ENCODE measurements around the gene SECTM1.
A peak's percentile ranks its signal among the peaks of the same experiment; 100 is the strongest.
"Not testable (repeated sequence)": the region's sequence is repeated elsewhere in the genome, so short reads cannot be mapped to it uniquely, and the experiment has no call there.

The SECTM1 gene

DNA sequence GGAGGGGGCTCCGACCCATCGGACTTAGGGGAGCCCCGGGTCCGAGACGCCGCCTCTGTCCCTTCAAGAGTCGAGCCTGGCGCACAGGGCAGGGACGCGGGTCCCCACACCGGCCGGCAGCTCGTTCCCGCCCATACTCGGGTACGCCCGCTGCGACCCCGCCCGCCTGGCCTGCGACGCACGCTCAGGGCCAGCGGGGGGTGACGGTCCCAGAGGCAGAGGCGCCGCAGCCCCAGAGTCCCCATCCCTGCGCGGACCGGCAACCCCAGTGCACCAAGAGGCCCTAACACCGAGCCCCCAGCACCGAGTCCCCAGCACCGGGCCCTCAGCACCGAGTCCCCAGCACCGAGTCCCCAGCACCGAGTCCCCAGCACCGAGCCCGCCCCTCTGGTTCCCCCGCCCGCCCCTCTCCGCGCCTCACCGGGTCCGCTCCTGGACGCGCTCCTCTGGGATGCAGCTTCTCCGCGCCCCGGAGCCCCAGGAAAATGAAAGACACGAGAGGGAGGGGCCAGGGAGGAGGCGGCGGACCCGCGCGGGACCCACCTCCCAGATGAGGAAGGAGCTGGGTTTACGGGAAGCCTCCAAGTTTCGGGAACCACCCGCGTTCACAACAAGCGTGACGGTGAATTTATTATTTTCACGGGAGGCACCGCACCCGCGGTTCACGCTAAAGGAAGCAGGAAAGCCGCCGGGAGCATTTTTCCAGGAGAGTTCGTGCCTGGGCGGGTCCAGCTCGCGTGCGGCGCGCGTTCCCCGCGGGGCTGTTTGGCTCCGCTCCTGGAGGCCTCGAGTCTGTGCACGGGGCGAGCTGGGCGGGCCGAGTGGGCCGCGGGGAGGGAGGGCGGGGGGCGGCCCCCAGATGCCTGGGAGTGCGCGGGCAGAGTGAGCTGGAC lies at the start of gene SECTM1:
TSS of gene SECTM1 (minus strand) at position 488 of the 893 bp plus-strand sequence. CDS start 6,526 bp downstream, outside the sequence.
- DNase-seq: peak; percentile 20

DNA sequence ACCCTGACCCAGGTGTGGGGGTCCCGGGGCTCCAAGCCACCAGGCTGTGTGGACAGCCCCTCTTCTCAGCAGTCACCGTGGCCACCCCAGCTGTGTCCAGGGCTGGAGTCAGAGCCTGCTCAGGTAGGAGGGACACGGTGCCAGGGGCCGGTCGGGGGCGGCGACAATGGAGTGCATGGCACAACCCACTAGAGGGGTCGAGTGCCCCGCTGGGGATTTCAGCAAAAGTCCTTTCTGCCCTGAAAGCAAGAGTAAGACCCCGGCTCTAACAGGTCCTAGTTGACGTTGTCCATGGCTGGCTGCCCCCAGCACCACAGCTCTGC lies 49.3 kb upstream of the SECTM1 start:
- DNase-seq: no peak

DNA sequence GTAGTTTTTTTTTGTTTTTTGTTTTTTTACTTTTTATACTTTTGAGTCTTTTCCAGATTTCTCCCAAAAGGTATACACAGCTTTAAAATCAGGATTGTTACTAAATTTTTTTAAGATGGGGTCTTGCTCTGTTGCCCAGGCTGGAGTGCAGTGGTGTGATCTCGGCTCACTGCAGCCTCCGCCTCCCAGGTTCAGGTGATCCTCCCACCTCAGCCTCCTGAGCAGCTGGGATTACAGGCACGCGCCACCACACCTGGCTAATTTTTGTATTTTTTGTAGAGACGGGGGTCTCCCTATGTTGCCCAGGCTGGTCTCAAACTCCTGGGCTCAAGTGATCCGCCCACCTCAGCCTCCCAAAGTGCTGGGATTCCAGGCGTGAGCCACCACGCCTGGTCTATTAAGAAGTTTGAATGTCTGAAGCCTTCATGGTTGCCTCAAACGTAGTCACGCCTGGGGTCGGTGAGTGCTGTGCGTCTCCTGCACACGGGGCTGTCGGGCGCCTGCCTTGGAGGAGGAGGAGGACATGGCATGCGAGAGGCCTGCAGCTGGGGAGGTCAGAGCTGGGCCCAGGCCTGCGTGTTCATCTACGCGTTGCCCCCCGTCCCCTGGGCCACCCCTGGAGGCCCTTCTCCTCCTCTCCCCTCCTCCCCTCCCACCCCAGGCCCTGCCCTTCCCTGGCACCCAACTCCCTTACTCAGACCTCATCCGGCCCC lies 48.8 kb upstream of the SECTM1 start:
- not testable (repeated sequence) for DNase-seq

DNA sequence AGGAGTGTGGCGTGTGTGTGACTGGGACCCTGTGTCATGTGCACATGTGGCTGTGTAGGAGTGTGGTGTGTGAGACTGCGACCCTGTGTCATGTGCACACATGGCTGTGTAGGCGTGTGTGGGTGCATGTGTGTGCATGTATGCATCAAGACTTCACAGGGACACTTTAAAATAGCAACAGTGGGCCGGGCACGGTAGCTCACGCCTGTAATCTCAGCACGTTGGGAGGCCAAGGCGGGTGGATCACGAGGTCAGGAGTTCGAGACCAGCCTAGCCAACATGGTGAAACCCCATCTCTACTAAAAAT lies 48.1 kb upstream of the SECTM1 start:
- not testable (repeated sequence) for DNase-seq

DNA sequence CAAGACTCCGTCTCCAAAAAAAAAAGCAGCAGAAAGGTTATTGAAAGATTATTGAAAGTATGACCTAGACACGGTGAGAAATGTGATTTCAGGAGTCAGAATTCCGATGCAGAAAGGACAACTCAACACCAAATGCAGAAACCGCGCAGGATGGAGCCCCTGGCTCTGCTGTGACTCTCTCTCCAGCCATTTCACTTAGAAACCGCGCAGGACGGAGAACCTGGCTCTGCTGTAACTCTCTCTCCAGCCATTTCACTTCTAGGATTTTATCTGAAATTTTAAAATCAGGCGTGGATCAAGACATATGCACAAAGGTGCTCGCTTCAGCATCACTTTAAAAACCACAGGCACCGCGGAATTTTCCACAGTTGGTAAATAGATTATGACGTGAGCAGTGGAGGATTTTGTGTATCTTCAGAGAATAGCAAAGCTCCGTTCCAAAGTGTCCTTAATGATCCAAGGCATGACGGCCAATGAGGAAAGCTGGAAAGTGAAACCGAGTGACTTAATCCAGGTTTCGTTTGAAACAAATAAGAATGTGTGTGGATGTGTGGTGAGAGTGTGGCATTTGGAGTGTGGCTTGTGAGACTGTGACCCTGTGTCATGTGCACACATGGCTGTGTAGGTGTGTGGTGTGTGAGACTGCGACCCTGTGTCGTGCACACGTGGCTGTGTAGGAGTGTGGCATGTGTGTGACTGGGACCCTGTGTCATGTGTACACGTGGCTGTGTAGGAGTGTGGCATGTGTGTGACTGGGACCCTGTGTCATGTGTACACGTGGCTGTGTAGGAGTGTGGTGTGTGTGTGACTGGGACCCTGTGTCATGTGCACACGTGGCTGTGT lies 47.5 kb upstream of the SECTM1 start:
- peak; percentile 26 for DNase-seq

DNA sequence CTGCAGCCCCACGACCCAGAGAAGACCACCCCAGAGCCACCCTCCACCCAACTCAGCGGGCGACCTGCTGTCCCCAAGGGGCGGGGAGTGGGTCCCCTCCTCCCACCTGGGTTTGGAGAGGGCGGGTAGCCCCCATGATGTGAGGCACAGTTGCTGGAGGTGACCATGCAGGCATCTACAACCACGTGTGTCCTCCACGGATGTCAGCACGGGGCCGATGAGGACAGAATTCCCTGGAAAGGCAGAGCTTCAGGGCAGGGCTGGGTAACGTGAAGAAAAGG lies 45.1 kb upstream of the SECTM1 start:
- DNase-seq: no peak

DNA sequence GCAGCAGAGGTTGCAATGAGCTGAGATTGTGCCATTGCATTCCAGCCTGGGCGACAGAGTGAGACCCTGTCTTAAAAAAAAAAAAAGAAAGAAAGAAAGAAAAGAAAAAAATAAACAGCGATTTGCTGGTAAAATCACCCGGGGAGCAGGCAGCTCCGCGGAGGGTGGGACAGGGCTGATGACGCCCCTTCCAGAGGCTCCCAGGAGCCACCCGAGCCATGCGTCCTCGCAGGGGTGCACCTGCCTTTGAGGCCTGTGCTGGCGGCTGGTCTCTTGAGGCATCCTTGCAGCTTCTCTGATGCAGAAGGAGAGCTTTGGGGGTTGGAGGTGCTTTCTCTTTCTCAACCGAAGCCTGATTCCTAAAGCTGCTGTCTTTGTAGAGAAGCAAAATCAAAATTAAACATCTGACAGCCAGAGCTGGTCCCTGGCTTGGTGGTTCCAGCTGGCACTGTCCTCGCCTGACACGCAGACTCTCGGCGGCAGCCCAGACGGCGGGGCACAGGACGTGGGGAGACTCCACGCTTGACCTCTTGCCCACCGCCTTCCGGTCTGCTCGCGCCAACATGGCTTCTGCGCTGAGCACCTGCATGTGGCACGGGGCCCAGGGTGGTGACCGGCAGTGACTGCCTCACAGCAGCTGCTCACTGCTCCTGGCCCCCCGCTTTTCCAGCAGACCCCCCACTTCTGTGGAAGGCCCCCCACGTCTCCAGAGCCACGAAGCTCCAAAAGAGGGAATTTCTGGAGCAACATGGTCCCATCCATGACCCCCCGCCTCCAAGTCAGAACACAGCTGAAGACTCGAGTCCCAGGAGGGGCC lies 44.6 kb upstream of the SECTM1 start:
- DNase-seq: no peak

DNA sequence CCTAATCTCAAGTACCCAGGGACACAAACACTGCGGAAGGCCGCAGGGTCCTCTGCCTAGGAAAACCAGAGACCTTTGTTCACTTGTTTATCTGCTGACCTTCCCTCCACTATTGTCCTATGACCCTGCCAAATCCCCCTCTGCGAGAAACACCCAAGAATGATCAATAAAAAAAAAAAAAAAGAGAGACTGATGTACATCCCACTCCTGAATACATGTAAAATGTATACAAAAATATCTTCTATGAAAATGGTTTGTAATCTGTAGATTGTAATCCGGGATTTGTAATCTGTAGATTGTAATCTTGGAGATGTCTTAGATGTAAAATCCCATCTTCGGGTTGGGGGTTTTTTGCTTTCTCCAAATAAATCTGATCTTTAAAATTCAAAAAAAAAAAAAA lies 43.7 kb upstream of the SECTM1 start:
- not testable (repeated sequence) for DNase-seq

DNA sequence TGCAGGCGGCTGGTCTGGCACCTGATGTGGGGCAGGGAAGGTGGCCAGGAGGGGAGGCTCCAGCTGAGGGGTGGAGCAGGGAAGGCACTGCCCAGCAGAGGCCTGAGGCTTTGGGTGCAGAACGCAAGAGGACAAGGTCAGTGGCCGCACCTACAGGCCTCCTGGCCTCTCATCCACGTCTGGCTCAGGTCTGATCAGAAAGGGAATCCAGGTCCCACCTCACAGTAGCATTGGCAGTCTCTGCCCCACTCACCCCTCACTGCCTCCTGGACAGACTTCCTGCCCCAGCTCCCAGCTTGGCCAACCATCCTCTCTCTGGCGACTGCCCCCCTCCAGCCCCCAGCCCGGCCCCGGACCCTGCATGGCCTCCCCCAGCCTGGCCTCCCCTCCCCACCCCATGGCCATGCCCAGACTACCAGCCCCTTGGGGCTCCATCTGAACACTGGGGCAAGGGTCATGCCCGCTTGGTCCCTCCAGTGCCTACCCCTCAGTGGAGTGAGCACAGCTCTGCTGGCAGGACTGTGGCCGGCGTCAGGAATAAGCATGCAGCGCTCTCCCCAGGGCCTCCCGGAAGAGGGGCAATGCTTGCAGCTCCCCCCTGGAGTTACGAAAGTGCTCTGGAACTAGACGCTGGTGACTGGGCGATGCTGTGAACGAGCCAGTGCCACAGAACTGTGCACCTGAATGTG lies 42.6 kb upstream of the SECTM1 start:
- no peak for DNase-seq

DNA sequence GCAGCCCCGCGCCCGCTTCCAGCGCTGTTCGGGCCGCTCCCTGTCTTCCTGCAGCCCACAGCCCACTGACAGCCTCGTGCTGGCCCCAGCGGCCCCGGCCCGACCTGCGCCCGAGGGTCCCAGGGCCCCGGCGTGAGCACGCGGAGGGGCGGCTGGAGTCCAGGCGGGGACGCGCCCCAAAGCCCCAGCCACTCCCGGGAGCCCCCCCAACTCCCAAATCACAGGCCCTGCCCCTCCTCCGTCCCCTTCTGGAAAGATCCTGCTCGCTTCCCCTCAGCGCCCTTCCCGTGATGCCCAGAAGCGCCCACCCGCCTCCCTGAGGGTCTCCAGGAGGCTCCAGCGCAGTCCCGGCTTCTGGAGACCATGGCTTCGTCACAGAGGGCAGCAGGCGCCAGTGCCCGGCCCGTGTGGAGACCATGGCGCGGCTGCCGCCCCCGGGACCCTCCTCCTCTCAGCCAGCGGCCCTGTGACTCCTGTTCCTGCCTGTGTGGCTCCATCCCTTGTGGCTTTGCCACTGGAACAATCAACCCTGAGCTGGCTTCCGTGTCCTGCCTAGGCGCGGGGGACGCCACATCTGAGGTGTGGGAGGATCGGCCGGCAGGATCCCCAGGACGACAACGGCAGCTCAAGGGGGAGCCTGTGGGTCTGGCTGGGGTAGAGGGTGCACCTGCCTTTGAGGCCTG lies 41.9 kb upstream of the SECTM1 start:
- no peak for DNase-seq

DNA sequence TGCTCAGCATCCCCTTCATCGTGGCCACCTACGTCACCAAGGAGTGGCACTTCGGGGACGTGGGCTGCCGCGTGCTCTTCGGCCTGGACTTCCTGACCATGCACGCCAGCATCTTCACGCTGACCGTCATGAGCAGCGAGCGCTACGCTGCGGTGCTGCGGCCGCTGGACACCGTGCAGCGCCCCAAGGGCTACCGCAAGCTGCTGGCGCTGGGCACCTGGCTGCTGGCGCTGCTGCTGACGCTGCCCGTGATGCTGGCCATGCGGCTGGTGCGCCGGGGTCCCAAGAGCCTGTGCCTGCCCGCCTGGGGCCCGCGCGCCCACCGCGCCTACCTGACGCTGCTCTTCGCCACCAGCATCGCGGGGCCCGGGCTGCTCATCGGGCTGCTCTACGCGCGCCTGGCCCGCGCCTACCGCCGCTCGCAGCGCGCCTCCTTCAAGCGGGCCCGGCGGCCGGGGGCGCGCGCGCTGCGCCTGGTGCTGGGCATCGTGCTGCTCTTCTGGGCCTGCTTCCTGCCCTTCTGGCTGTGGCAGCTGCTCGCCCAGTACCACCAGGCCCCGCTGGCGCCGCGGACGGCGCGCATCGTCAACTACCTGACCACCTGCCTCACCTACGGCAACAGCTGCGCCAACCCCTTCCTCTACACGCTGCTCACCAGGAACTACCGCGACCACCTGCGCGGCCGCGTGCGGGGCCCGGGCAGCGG lies 41.2 kb upstream of the SECTM1 start:
- no peak for DNase-seq

DNA sequence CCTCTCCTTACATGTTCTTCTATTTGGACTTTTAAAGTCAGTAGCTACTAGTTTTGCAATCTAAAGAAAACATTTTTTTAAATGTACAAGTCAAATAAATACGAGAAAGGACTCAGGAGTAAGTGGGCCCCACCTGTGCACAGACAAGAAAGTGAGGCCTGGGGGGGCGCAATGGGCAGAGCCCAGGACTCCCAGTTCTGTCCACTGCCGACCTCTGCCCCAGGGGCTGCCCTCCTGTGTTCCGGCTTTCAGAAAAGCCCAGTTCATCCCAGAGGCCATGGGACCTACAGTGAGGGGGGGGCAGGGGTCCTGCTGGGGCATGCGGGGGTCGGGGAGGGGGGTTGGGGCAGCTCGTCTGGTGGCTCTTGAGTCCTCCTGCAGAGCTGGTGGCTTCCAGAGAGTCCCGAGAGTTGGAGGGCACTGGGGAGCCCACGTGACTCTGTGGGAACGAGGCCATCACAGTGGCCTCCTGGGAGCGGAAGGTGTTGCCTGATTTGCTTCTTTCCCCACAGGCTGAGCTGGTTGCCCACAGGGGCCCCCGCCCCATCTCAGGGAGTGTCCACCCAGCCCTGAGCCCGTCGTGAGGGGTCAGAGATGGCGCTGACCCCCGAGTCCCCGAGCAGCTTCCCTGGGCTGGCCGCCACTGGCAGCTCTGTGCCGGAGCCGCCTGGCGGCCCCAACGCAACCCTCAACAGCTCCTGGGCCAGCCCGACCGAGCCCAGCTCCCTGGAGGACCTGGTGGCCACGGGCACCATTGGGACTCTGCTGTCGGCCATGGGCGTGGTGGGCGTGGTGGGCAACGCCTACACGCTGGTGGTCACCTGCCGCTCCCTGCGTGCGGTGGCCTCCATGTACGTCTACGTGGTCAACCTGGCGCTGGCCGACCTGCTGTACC lies 40.4 kb upstream of the SECTM1 start:
- DNase-seq: no peak

DNA sequence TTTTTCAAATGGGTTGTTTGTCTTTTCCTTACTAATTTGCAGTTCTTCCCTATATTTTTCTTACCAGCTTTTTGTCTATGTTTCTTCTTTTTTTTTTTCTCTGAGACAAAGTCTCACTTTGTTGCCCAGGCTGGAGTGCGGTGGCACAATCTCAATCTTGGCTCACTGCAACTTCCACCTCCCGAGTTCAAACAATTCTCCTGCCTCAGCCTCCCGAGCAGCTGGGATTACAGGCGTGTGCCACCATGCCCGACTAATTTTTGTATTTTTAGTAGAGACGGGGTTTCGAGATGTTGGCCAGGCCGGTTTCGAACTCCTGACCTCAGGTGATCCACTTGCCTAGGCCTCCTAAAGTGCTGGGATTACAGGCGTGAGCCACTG lies 39.5 kb upstream of the SECTM1 start:
- DNase-seq: not testable (repeated sequence)

DNA sequence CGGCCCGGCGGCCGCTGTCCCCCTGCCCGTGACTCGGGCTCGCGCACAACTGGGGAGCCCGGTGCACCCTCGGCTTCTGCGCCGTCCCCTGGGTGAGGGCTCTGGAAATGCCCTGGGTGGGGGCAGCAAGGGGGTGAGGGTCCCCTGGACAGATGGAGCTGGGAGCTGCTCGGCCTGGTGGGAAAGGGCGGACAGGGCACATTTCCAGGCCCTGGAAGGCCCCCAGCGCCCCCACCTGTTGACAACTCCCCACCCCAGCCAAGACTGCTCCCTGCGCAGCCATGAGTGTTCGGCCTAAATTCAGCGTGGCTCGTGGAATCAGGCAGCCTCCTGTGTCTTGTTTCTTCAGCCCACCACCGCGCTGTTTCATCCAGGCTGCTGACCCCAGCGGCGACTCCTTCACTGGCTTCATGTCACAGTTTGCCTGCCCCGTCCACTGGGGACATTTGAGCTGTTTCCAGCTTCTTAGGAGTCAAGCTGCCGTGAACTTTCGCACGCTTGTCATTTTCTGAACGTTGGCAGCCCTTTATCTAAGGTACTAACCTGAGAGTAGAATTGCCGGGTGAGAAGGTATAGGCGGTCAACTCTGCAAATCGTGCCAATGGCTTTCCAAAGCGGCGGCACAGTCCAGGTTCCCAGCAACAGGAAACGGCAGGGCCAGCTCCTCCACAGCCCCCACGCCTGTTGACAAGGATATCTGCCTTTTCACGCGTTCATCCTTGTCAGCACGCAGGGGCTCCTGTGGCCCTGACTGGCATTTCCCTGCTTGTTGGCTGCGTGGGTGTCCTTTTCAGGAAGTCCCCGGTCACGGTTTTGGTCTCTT lies 38.9 kb upstream of the SECTM1 start:
- no peak for DNase-seq

DNA sequence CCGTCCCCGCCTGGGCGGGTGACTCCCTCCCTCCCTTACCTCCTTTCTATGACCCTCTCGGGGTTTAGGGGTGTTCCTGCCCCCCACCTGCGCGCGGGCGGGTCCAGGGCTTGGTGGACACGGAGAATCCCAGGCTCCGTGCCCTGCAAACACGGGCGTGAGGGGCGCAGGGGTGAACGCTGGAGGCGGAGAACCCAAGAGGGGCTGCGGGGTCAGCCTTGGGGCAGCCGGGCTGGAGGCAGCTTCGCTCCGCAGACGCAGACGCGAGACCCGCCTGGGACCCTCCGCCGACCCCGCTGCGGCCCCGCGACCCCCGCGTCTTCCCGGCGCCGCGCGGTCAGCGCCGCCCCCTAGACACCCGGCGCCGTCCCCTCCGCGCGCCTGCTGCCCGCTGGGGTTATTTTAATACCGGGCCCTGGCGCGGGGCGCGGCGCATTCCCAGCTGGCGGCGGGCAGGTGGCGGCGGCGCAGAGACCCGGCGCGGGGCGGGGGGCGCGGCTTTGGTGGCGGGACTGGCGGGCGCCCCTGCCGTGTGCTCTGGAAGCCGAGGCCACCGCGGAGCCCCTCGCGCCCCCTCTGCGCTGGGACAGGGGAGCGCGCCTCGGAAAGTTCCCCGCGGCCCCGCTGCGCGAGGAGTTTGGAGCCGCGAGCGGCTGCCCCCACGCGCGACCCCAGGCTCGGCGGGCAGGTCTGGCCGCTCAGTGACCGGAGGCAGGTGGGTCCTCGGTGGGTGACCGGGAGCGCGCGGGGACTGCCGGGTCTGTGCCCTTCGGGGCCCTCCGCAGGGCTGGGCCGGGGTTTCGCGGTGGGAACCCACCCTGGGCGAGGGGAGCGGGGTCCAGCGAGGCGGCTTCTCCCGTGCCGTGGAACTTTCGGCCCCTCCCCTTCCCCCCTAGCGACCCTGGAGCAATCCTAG lies 38.0 kb upstream of the SECTM1 start, which contains the start of gene UTS2R:
TSS of gene UTS2R (plus strand) at position 433 of the 916 bp plus-strand sequence. CDS start 2,560 bp downstream, outside the sequence.
- no peak for DNase-seq

DNA sequence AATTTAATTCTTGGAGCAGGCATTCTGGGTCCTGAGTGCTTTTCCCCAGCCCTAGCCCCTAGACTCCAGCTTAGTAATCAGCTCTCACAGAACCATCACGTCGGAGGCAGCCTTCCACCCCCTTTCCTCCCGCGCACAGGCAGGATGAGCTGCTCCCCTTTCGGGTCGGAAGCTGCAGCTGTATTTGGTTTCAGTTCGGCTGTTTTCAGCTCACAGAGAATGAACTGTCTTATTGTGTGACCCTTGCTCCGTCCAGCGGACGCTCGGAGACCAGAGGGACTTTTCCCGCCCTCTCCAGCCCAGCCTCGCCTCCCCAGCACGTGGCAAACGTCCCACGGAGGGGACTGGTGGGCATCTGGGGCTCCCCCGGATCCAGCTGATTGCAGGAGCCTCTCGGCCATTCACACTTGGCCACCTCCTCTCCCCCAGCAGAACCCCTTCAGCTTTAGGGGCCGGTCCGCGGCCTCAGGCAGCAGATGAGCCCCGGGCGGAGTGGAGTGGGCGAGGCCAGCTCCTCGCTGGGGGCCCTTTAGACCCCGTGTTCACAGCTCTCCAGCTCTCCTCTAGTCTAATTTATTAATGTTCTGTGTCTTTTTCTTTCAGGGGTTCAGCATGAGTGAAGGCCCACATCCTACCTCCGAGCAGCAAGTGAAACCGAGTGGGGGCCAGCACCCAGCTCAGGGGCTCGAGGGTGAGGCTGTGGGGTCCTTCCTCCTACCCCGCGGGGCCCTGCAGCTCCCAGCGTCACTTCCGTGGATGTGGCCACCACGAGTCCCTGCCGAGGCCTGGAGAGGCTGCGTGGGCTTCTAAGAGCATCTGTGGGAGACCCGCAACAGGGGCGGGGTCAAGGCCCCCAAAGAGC lies 37.1 kb upstream of the SECTM1 start:
- peak; percentile 45 for DNase-seq

DNA sequence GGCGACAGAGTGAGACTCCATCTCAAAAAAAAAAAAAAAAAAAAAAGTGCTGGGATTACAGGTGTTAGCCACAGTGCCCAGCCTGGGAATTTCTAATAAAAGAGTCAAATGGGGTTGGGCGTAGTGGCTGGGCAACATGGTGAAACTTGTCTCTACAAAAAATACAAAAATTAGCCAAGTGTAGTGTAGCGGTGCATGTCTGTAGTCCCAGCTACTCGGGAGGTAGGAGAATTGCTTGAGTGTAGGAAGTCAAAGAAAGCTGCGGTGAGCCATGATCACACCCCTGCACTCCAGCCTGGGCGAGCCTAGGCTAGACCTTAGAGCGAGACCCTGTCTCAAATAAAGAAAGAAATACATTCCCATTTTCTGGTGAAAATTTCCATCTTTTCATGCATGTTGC lies 35.6 kb upstream of the SECTM1 start:
- DNase-seq: no peak

Measured in activated naive CD4-positive, alpha-beta T cell treated with Interleukin-2 at 50 U/mL for 16 hours (primary cell).